DMS114 treated with DMSO at 0.1 percent for 48 hours (cell line): Measurements from ENCODE around the gene SMOC2.

ENCODE experiments used
- DNase-seq: peaks from one replicate; lab custom pipeline; 2025; ENCODE audit not compliant: unreplicated experiment; lab: John Stamatoyannopoulos, UW

Gene SMOC2

DNA sequence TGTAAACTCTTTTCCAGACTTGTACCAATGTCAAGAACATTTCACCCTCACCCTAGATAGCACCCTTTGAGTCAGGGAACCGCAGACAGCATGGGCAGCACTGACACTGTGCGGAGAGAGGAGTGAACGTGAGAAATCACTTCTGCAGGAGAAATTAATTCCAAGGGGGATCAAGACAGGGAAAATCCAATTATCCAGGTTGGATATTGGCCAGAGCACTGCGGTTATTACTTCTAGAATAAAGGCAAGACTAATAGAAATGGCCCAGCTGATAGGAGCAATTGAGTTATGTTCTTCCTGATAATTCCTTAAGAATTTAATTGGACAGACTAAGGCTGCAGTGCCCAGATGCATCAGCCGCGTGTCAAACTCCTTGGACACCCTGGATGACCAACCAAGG is 179.6 kb downstream of the SMOC2 start:
- DNase-seq = no peak

DNA sequence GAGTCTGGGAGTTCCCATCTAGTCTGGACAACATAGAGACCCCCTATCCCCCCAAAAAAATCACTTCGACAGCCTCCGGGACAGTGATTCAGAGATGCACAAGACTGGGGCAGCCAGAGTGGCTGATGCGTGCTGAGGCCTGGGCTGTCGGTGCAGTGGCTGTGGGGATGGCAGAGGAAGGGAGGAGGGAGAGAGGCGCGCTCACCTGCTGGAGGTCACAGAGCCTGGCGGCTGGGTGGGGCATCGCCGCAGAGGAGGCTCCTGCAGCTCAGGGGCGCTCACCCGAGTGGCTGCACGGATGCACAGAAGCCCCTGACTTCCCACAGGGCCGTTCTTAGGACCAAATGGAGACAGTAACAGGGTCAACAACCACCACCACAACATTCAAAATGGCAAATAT is 182.8 kb downstream of the SMOC2 start:
- no peak for DNase-seq

DNA sequence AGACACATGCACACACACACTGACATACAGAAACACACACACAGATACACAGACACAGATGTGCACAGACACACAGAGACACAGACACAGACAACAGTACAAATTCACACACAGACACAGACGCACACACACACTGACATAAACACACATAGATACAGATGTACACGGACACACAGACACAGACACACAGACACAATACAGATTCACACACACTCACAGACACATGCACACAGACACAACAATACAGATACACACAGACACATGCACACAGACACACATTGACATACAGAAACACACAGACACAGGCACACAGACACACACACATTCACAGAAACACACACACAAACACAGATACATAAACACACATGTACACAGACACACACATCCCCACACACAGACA is 183.6 kb downstream of the SMOC2 start:
- DNase-seq = no peak

DNA sequence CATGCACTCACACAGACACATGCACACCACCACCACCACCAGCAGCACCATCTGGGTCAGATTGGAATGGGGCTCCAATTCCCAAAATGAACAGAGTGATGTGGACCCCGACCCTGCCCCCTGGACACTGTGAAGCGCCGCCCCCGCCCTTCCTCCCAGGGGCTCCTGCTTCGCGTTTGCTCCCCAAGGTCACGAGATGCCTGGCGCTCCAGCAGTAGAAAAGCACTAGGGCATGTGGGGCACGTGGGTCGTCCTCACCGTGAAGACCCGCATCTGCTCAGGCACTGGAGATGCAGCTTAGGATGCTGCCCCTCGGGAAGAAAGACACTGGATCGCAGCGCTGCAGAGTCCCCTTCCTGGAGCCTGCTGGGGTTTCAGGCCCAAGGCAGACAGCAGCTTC is 184.0 kb downstream of the SMOC2 start:
- no peak for DNase-seq

DNA sequence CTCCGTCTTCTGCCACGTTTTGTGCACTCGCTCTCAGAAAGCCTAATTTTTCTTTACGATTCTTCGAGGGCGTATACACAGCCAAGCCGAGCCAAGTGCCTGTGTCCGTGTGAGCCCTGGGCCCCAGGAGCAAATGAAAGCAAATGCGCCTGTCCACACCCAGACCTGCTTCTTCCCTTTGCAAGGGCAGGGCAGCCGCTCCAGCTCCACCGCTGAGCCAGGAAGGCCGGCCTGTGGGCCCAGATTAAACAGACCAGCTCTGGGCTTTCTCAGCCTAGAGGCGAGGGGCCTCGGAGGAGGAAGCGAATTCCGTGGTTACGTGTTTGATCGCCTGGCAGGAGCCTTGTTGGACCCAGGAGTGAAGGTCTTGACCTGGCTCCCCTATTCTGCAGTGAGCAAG is 184.6 kb downstream of the SMOC2 start:
- no peak for DNase-seq

DNA sequence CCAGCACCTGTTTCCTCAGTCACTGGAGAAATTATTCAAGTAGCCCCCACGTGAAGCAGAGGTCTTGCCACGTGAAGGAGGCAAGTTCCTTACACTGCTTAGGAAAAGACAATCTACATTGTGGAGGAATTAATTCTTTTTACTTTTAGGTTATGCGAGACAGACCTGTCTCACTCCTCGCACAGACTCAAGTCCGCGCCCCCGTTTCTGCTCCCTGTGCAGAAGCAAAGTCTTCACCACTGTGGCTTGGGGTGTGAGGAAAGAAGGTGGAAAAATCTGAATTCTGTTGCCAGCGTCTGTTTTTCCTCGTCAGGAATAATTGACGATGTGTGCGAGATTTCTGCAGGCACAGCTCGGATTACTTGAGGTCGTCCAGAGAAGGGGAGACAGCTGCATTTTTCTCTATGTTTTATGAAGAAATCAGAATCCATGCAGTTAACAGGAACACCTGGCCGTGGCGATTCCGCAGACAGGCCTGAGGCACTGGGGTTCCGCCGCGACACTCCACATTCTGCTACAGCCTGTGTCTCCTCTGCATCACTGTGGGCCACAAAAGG is 185.1 kb downstream of the SMOC2 start:
- no peak for DNase-seq

DNA sequence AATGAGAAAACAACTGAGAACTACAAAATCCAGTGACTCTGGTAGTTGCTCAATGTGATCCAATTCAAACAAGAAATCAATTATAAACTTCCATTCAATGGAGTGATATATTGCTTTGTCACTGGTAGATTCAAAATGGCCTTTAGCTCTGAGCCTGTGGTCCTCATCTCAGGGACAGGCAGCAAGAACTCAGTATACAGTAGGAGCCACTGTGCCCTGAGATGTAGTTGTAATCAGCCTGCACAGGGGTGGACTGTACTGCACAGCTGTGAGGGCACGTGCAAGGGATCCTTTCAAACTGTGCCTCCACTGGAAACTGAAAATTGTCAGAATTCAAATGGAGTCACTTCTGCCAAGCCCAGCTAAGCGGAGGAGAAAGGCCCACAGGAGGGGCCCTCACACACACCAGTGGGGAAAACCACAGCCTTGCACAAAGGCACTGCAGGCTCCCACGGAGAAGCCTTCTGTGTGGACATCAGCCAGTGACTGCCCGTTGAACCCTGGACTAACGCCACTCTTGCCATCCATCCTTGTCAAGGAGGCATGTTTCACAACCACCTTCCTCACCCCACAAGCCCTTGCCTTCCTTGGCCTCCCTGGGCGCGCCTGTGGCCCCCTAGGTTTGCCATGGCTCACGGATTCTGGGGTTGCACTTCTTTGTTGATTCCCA is 186.7 kb downstream of the SMOC2 start:
- DNase-seq = no peak

DNA sequence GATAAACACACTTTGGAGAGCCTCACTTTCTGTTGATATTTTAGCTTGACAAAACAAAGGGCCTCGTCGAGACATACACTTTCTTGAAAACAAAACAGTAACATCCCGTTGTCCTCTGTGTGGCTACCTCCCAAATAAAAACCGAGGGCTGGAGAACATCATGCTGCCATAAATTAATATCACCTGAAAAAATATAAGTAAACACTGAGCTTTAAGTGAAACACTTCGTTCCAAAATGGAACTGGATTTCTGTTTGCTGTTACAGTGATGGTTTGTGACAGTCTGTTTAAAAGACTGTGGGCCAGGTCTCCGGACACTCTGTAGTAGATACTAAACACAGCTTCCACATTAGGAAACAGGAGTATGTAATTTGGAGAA is 187.2 kb downstream of the SMOC2 start:
- DNase-seq = no peak

DNA sequence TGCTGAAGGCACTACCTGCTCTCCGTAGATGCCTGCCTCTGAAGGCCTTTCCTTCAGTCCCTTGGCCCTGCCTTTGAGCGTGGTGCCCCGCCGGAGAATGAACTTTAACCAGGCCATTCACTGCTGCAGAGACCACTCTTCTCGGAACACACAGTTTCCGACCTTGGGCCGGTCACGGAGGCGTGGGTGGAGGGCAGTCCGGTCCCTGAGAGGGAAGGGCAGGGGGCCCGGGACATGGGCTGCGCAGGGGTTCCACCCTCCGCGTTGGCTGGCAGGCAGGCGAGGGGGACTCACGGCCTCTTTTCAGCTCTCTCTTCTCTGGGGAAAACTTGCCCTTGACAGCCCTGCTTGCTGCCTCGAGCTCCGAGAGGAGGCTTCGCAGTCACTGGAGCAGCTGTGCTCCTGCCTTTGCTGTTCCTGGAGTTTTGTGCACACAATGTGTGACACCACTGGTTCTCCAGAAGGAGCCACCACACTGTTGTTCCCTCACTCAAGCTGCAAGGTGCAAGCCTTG is 187.8 kb downstream of the SMOC2 start:
- no peak for DNase-seq

DNA sequence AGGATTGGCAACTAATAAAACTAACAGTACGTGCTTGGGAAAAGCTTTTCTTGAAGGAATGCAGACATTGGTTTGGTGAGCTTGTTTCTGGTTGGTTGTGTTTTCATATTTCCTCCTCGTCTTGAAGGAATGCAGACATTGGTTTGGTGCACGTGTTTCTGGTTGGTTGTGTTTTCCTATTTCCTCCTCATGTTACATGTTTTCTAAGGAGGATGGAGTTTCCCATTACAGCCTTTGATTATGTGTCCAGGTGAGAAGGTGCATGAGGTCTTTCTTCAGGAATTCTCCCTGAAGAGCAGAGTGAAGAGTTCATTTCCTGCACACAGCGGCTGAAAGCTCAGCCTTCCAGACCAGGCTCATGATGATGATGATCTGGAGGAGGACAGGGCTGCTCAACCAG is 190.6 kb downstream of the SMOC2 start:
- DNase-seq = no peak

DNA sequence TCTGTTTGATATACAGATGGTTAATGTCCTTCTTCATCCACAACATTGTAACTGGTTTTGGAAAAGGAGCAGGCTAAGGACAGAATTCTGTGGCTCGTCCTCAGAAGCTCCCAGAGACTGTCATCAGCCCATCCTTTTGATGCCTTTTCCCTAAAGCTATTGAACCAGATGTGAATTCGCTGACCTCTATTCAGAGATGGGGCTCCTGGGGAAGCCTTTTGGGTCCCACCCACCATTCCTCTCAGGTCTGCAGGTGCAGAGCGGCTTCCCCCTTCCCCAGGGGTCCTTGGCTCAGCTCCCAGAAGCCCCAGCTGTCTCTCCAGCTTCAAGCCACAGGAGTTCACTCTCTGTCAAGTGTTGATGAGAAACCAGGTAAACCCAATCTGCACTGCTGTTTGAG is 191.7 kb downstream of the SMOC2 start:
- no peak for DNase-seq

DNA sequence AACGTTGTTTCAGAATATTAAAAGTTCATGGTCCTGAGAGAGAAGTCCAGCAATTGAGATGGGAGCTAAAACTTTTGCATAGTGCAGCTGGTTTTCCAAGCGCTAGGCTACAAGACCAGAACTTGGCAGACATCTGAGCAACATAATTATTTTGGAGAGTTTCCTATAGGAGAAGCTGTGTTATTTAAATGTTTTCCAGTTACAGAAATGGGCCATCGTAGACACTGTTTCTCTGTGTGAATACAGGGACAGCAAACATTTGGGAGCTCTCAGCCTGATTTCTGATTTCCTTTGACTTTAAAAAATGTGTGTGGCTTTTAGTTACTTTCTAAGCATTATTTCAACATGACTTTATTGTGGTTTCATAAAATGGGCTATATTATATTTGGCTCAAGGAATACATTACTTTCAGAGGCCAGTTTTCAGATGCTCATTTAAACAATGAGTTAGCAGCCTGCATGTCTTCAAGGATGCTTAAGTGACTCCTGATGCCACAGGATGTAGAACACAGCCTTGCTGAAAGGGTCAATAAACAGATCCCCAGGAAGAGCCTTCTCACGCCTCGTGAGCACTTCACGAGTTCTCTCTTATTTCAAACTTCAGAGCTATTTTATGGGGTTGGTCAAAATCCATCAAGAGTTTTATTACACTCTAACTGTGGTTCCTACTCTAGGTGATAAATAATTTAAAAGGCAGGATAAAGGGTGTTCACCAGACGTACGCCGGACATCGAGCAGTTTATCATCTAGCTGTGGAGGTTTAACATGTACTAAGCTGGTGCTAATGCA is 193.8 kb downstream of the SMOC2 start:
- no peak for DNase-seq

DNA sequence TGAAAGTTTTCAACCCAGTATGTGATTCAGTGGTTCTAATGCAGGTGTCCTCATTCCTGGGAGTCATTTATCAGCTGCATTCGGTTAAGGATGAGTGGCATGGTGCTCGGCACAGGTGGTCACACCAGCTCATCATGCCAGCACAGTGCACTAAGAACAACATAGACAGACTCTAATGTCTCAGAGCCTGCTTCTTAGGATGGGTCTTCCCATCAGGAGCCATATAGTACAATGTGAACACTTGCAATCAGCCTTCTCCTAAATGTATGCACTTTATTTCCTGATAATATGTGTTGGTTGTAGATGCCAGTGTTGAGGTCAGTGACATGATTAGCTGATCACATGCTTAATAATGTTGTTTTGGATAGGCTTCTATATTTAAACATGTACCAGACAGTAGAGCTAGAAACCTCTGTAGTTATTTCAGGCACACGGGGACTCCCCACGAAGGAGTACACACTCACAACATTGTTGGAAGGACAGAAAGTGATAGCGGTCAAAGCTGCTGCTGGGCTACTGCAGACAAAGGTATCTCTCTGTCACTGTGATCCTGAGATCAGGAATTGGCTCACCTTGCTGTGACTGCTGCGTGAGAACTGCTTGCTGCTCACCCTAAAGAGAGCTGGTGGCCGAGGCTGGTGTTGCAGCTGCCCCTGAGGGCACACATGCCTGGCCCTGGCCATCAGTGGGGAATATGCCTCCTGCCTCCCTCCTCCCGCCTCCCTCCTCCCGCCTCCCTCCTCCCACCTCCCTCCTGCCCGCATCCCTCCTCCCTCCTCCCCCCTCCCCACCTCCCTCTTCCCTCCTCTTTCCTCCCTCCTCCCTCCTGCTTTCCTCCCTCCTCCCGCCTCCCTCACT is 195.4 kb downstream of the SMOC2 start:
- DNase-seq = no peak

DNA sequence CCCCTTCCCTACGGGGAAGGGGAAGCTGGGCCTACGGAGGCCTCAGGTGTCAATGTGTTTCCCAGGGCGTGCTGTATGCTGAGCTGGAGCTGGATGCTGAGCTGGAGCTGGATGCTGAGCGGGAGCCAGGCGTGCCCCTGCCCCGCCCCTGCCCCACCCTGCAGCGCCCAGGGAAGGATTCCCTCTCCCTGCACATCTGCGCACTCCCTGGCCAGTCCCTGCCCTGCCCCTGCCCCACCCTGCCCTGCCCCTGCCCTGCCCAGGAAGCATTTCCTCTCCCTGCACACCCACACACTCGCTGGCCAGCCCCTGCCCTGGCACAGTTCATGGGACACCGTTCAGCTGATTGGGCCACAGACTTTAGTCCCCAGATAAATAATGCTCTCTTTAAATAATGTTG is 196.8 kb downstream of the SMOC2 start:
- no peak for DNase-seq

DNA sequence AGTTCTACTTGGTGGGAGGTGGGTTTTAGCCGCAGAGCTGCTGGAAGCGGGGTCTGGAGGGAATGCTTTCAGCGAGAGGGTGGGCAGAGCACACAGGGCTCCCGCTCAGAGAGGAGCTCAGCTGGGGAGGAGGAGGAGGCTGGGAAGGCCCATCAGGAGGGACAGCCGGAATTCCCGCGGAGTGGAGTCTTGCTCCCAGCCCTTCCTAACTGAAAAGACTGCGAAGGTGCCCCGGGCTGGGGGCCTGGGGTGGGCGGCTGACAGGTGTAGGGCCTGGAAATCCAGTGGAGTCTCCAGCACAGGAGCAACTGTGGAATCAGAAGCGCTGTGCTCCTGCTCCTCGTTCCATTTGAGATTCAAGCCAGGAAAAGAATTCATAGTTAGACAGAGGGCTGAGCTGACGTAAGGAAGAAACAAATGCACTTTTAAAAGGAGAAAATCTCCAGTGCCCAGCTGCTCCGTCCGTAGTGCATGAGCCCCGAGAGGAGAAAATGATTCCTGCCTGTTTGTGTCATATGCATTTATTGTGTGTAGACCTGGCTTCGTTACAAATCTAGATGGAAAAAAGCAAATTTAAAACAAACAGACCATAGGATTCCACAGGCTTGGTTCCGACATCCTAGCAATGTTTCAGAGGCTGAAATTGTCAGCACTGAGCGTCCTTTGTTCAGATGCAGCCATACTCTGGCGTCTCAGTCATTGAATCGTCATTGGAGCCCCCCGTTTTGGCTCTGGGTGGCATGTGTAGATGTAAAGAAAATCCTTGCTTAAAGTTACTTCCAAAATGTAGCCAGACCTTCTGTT is 197.7 kb downstream of the SMOC2 start:
- DNase-seq = no peak

DNA sequence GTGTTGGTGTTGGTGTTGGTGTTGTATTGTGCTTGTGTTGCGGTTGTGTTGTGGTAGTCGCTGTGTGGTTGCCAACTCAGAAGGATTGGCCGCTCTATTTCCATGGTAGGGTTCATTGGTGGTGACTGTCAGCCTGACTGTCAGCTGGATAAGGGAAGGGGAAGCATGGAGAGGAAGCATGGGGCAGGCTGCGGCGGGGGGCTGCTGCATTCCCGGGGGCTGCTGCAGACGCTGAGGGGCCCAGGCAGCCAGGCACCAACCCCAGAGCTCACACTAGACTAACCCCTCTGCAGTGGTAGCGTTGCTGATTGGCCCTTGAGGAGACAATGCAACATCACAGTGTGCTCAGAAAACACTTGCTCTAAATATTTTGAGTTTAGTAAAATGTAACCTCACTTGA is 199.2 kb downstream of the SMOC2 start:
- no peak for DNase-seq

DNA sequence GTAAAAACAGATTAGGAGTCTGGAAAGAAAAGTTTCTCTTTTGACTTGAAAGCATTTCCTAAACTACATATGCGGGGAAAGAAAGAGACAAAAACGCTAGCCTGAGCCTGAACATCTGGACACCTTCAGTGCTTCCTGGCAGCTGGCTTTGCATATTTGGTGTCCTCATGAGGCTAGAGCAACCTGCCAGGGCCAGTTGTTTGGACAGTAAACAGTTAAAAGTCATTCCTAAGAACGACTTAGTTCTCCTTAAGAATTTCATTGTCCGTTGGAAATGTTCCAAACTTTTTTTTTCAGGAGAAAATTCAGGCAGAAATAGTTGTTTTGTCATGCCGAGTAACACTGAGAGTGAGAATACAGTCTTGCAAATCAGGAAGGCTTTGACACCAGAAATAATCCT is 199.8 kb downstream of the SMOC2 start:
- DNase-seq = no peak

DNA sequence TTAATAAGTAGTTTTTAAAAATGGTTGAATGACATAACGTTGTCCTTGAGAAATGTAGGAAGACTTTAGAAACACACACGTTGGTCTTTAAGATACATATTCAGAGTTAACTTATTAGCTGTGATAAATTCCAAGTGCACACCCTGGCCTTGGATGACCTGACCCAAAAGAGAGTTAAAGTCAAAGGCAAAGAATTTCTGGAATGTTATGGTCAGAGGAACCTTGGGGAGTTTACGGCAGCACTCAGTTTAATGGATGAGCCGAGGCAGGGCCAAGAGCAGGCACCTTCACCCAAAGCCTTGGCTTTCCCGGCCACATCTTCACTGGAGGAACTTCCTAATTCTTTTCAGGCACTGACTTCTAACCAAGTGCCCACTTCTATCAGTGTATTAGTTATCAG is 200.5 kb downstream of the SMOC2 start:
- DNase-seq = no peak

DNA sequence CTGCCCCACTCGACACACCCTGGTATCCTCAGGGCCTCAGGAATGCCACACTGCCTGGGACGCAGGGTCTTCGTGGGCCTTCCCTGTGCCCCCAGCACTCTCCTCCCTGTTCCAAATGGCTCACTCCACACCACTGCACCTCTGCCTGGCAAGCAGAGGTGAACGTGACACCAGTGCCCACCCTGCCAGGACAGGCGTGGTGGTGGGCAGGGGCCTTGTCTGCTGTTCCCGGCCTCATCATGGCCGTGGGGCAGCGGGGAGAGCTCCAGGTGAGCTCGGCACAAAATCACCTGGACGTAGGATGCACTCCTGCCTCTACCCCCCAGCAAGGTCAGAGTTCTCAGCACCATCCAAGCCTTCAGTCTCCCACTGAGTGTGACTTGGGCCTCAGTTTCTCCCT is 202.4 kb downstream of the SMOC2 start:
- no peak for DNase-seq

DNA sequence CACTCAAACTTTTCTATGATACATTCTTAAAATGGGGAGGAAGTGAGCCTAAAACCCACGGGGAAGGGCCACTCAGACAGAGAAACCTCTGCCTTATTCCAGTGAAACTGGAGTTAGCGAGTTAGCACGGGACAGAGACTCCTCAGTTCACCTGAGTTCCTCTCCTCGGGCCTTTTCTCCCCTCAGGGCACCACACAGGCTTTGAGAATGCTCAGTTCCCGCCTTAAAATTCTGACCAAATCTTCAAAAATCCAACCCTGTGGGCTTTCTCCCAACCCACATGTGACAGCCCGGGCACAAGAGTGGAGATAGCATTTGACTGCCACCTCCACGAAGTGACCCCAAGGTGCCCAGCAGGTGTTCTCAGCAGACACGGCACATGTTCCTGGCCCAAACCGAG is 204.3 kb downstream of the SMOC2 start:
- no peak for DNase-seq

DNA sequence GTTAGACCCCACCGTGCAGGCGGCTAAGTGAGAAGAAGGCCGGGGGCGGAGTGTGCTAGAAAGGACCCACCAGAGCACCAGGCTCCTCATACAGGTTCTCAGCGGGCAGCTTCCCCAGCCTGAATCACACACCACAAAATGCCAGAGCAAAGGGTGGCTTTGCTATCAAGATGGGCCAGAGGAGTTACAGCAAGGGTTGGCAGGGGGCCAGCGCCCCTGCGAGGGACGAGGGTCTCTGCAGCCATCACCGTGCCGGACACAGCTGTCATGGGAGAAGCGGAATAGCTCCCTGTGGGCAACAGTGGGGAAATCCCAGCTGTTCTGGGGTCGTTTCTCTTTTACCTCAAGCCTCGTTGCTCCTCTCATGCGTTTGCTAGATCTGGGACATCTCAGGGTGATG is 206.3 kb downstream of the SMOC2 start:
- DNase-seq = no peak
